PC-9 (cell line): ENCODE data around the gene DYNC2LI1.

ENCODE experiments used
- EZH2 ChIP-seq: fragments of 200-600 bp; sonication (generic); IDR thresholded peaks from 2 replicates; pipeline ENCODE4 v1.8.0; 2017; ENCODE audit warnings: antibody characterized with exemption, low read depth
- TF ChIP-seq, protein P1 (sequence below): fragments of 200-600 bp; sonication (generic); conservative IDR thresholded peaks from 2 replicates; pipeline ENCODE4 v1.6.1; 2017; ENCODE audit warnings: mixed run types, antibody characterized with exemption, mild to moderate bottlenecking, moderate library complexity

GRCh38 chr2:43791035-43791765 is 17.4 kb downstream of the DYNC2LI1 start:
- TF ChIP-seq, protein P1, sequence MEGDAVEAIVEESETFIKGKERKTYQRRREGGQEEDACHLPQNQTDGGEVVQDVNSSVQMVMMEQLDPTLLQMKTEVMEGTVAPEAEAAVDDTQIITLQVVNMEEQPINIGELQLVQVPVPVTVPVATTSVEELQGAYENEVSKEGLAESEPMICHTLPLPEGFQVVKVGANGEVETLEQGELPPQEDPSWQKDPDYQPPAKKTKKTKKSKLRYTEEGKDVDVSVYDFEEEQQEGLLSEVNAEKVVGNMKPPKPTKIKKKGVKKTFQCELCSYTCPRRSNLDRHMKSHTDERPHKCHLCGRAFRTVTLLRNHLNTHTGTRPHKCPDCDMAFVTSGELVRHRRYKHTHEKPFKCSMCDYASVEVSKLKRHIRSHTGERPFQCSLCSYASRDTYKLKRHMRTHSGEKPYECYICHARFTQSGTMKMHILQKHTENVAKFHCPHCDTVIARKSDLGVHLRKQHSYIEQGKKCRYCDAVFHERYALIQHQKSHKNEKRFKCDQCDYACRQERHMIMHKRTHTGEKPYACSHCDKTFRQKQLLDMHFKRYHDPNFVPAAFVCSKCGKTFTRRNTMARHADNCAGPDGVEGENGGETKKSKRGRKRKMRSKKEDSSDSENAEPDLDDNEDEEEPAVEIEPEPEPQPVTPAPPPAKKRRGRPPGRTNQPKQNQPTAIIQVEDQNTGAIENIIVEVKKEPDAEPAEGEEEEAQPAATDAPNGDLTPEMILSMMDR: no peak
- TF ChIP-seq EZH2: no peak
